HepG2 (cell line): ENCODE measurements around the gene TIMM8B. TPM values are rescaled to one million over a fixed set of nuclear protein-coding genes. Genes with fewer than 3 reads are reported as not detected.

Source experiments
- GABPA ChIP-seq, 2 experiments: IDR thresholded peaks; 2 replicates each; pipeline ENCODE4 v1.6.1; 2011 to 2016; ENCODE audit warnings: low read depth in 2 of 2, low read length in 1 of 2, missing biosample characterization in 1 of 2, missing genetic modification characterization in 1 of 2
- HNRNPH1 ChIP-seq: fragments of 200-400 bp; formaldehyde crosslinking; optimal IDR thresholded peaks from 2 replicates; pipeline ENCODE3; 2017; ENCODE audit warnings: mild to moderate bottlenecking, low read depth, low read length
- IRX3 ChIP-seq: sonication (generic); formaldehyde crosslinking; IDR thresholded peaks from 2 replicates; pipeline ENCODE4 v1.8.1; 2023; ENCODE audit warnings: mild to moderate bottlenecking, low read depth, missing genetic modification reagents, borderline replicate concordance
- MEF2D ChIP-seq: sonication (generic); formaldehyde crosslinking; IDR thresholded peaks from 2 replicates; pipeline ENCODE4 v1.5.1; 2020; ENCODE audit warnings: mild to moderate bottlenecking, missing genetic modification reagents
- NFE2L2 ChIP-seq: fragments of 150-350 bp; IDR thresholded peaks from 2 replicates; pipeline ENCODE4 v1.6.1; 2014; ENCODE audit warnings: low read length
- NPAS2 ChIP-seq: sonication (generic); formaldehyde crosslinking; IDR thresholded peaks from 2 replicates; pipeline ENCODE4 v1.8.0; 2022; ENCODE audit warnings: mild to moderate bottlenecking, missing genetic modification reagents, borderline replicate concordance
- NR2F2 ChIP-seq: IDR thresholded peaks from 2 replicates; pipeline ENCODE4 v1.6.1; 2012; ENCODE audit warnings: low read depth, inconsistent platforms, borderline replicate concordance
- PHF5A ChIP-seq: IDR thresholded peaks from one replicate; pipeline ENCODE4 v1.6.1; 2018; ENCODE audit warnings: low read depth, missing genetic modification reagents; ENCODE audit not compliant: unreplicated experiment
- RFX1 ChIP-seq: fragments of 450-650 bp; IDR thresholded peaks from 2 replicates; pipeline ENCODE4 v1.6.1; 2017
- U2AF2 ChIP-seq: fragments of 200-400 bp; formaldehyde crosslinking; IDR thresholded peaks from 2 replicates; pipeline ENCODE4 v1.6.1; 2017; ENCODE audit warnings: low read depth, mild to moderate bottlenecking, low read length
- ZBTB7A ChIP-seq: sonication (generic); formaldehyde crosslinking; IDR thresholded peaks from 2 replicates; pipeline ENCODE4 v1.8.0; 2022; ENCODE audit warnings: mild to moderate bottlenecking, missing genetic modification reagents
- ZNF253 ChIP-seq: sonication (generic); formaldehyde crosslinking; IDR thresholded peaks from 2 replicates; pipeline ENCODE4 v1.8.0; 2022; ENCODE audit warnings: mild to moderate bottlenecking, missing genetic modification reagents, borderline replicate concordance
- polyA plus RNA-seq, 8 experiments: library from polyadenylated mRNA; depleted of rRNA in 3 of 8; stranded (reverse) in 7 of 8; unstranded in 1 of 8; fragments of >200 nt; fragmentation: Illumina TruSeq in 4 of 8; extraction: Trizol in 4 of 8; gene quantifications; 2 replicates each; pipeline versions ENCODE4 v1.2.1 to v1.2.3, GENCODE V29; 2011 to 2016; ENCODE audit warnings: low read depth in 4 of 8, missing spikeins in 1 of 8, mixed read lengths in 1 of 8; ENCODE audit not compliant: insufficient read depth in 1 of 8
- total RNA-seq, 5 experiments: library from RNA; depleted of rRNA; stranded (reverse); fragments of >200 nt; fragmentation: Illumina TruSeq; extraction: Trizol; gene quantifications; 2 replicates each; pipeline ENCODE4 v1.2.3, GENCODE V29; 2016; ENCODE audit warnings: low read depth in 1 of 5
- TF ChIP-seq, protein P1 (sequence below): sonication (generic); formaldehyde crosslinking; IDR thresholded peaks from 2 replicates; pipeline ENCODE4 v1.9.0; 2022; ENCODE audit warnings: missing genetic modification reagents, mild to moderate bottlenecking, borderline replicate concordance
- TF ChIP-seq, protein P2 (sequence below): sonication (generic); formaldehyde crosslinking; IDR thresholded peaks from 2 replicates; pipeline ENCODE4 v1.4.0; 2020; ENCODE audit warnings: missing genetic modification reagents
- TF ChIP-seq, protein P3 (sequence below): sonication (generic); formaldehyde crosslinking; IDR thresholded peaks from 2 replicates; pipeline ENCODE4 v1.4.0; 2020; ENCODE audit warnings: missing genetic modification reagents, borderline replicate concordance
- TF ChIP-seq, protein P4 (sequence below): sonication (generic); formaldehyde crosslinking; IDR thresholded peaks from 2 replicates; pipeline ENCODE4 v1.8.1; 2022; ENCODE audit warnings: low read depth, mild to moderate bottlenecking, missing genetic modification reagents
- TF ChIP-seq, protein P5 (sequence below): IDR thresholded peaks from 2 replicates; pipeline ENCODE4 v1.6.1; 2016

Gene TIMM8B
- total and polyA plus RNA-seq, 2 of the 13 experiments (the other 11 are each of a cell fraction or from before 2014, with no cell fraction given), result 84.5 to 98.3 TPM

DNA sequence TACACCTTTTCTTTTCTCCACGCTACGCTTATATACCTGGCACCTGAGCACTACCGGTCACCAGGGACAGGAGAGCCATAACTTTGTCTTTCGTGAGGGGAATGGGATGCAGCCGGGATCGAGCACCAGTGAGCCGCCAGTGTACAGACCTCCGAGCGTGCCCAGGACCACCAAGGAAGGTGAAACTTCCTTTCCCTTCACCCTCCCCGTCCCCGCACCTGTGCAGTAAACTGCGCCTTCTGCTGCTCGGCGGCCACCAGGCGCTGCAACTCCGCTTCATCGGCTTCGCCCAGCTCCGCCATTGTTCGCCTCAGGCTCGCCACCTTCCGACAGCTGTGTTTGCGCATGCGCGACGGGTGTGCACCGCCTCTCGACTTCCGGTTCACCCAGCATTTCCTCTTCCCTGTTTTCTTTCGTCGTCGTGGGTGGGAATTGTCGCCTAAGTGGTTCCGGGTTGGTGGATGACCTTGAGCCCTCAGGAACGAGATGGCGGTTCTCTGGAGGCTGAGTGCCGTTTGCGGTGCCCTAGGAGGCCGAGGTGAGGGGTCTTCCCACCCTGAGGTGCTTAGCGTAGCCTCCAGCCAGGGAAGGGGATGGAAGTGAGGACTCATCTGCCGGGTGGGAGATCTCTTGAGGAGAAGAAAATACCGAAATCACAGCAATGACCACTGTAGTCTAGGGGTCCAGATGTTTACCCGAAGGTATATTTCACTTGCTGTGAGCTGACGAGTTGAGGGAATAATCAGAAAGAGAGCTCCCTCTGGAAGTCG lies at the start of gene TIMM8B, which contains the start of gene SDHD (continued):
- TF ChIP-seq, protein P1, sequence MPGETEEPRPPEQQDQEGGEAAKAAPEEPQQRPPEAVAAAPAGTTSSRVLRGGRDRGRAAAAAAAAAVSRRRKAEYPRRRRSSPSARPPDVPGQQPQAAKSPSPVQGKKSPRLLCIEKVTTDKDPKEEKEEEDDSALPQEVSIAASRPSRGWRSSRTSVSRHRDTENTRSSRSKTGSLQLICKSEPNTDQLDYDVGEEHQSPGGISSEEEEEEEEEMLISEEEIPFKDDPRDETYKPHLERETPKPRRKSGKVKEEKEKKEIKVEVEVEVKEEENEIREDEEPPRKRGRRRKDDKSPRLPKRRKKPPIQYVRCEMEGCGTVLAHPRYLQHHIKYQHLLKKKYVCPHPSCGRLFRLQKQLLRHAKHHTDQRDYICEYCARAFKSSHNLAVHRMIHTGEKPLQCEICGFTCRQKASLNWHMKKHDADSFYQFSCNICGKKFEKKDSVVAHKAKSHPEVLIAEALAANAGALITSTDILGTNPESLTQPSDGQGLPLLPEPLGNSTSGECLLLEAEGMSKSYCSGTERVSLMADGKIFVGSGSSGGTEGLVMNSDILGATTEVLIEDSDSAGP, result peak; percentile 93
- TF ChIP-seq GABPA (IDR thresholded peaks at IDR 0.05; ENCODE audit: low read depth, low read length), result peak; percentile 96
- TF ChIP-seq GABPA (CRISPR knock-in tag; IDR thresholded peaks at IDR 0.05; ENCODE audit: low read depth), result peak; percentile 100
- no peak for TF ChIP-seq NPAS2 (CRISPR knock-in tag)
- no peak for TF ChIP-seq IRX3 (CRISPR knock-in tag)
- TF ChIP-seq HNRNPH1, result no peak
- no peak for TF ChIP-seq NFE2L2
- 0 out of 2 replicates have a peak, but pooled peaks have one; percentile 62 for TF ChIP-seq ZNF253 (CRISPR knock-in tag)
- peak; percentile 77 for TF ChIP-seq MEF2D (CRISPR knock-in tag)
- TF ChIP-seq, protein P2, sequence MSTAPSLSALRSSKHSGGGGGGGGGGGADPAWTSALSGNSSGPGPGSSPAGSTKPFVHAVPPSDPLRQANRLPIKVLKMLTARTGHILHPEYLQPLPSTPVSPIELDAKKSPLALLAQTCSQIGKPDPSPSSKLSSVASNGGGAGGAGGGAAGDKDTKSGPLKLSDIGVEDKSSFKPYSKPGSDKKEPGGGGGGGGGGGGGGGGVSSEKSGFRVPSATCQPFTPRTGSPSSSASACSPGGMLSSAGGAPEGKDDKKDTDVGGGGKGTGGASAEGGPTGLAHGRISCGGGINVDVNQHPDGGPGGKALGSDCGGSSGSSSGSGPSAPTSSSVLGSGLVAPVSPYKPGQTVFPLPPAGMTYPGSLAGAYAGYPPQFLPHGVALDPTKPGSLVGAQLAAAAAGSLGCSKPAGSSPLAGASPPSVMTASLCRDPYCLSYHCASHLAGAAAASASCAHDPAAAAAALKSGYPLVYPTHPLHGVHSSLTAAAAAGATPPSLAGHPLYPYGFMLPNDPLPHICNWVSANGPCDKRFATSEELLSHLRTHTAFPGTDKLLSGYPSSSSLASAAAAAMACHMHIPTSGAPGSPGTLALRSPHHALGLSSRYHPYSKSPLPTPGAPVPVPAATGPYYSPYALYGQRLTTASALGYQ (CRISPR knock-in tag), result 0 out of 2 replicates have a peak, but pooled peaks have one; percentile 41
- TF ChIP-seq, protein P3, sequence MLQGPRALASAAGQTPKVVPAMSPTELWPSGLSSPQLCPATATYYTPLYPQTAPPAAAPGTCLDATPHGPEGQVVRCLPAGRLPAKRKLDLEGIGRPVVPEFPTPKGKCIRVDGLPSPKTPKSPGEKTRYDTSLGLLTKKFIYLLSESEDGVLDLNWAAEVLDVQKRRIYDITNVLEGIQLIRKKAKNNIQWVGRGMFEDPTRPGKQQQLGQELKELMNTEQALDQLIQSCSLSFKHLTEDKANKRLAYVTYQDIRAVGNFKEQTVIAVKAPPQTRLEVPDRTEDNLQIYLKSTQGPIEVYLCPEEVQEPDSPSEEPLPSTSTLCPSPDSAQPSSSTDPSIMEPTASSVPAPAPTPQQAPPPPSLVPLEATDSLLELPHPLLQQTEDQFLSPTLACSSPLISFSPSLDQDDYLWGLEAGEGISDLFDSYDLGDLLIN (CRISPR knock-in tag), result no peak
- TF ChIP-seq PHF5A (CRISPR knock-in tag), result no peak
- no peak for TF ChIP-seq RFX1
- TF ChIP-seq, protein P4, sequence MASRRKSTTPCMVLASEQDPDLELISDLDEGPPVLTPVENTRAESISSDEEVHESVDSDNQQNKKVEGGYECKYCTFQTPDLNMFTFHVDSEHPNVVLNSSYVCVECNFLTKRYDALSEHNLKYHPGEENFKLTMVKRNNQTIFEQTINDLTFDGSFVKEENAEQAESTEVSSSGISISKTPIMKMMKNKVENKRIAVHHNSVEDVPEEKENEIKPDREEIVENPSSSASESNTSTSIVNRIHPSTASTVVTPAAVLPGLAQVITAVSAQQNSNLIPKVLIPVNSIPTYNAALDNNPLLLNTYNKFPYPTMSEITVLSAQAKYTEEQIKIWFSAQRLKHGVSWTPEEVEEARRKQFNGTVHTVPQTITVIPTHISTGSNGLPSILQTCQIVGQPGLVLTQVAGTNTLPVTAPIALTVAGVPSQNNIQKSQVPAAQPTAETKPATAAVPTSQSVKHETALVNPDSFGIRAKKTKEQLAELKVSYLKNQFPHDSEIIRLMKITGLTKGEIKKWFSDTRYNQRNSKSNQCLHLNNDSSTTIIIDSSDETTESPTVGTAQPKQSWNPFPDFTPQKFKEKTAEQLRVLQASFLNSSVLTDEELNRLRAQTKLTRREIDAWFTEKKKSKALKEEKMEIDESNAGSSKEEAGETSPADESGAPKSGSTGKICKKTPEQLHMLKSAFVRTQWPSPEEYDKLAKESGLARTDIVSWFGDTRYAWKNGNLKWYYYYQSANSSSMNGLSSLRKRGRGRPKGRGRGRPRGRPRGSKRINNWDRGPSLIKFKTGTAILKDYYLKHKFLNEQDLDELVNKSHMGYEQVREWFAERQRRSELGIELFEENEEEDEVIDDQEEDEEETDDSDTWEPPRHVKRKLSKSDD (CRISPR knock-in tag), result peak; percentile 84
- 0 out of 2 replicates have a peak, but pooled peaks have one; percentile 35 for TF ChIP-seq ZBTB7A (CRISPR knock-in tag)
- TF ChIP-seq U2AF2, result no peak
- TF ChIP-seq, protein P5, sequence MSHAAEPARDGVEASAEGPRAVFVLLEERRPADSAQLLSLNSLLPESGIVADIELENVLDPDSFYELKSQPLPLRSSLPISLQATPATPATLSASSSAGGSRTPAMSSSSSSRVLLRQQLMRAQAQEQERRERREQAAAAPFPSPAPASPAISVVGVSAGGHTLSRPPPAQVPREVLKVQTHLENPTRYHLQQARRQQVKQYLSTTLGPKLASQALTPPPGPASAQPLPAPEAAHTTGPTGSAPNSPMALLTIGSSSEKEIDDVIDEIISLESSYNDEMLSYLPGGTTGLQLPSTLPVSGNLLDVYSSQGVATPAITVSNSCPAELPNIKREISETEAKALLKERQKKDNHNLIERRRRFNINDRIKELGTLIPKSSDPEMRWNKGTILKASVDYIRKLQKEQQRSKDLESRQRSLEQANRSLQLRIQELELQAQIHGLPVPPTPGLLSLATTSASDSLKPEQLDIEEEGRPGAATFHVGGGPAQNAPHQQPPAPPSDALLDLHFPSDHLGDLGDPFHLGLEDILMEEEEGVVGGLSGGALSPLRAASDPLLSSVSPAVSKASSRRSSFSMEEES (CRISPR knock-in tag), result no peak
- no peak; the same call in 1 of the 2 replicates for TF ChIP-seq NR2F2
